HepG2 (cell line): ENCODE measurements around the gene MAD2L2. TPM values are rescaled to one million over a fixed set of nuclear protein-coding genes. Genes with fewer than 3 reads are reported as not detected.
A peak's percentile ranks its signal among the peaks of the same experiment; 100 is the strongest.

Experiments
- ASH2L ChIP-seq: fragments of 300-600, 200-600 bp; sonication (generic); IDR thresholded peaks from 2 replicates; pipeline ENCODE4 v1.7.0; 2017; ENCODE audit warnings: low read depth, mild to moderate bottlenecking, moderate library complexity, mixed read lengths, low read length; ENCODE audit not compliant: insufficient read length
- FOXA1 ChIP-seq, 2 experiments: fragments of 450-650 bp in 1 of 2; sonication (generic) in 1 of 2; formaldehyde crosslinking in 1 of 2; IDR thresholded peaks; 2 replicates each; pipeline versions ENCODE4 v1.4.0 to v1.6.1; 2016 to 2020; ENCODE audit warnings: missing genetic modification reagents in 1 of 2
- HOXA3 ChIP-seq: sonication (generic); formaldehyde crosslinking; IDR thresholded peaks from 2 replicates; pipeline ENCODE4 v1.5.0; 2020; ENCODE audit warnings: missing genetic modification reagents
- IRX3 ChIP-seq: sonication (generic); formaldehyde crosslinking; IDR thresholded peaks from 2 replicates; pipeline ENCODE4 v1.8.1; 2023; ENCODE audit warnings: mild to moderate bottlenecking, low read depth, missing genetic modification reagents, borderline replicate concordance
- MTA1 ChIP-seq: sonication (generic); formaldehyde crosslinking; IDR thresholded peaks from 2 replicates; pipeline ENCODE4 v1.4.0; 2020; ENCODE audit warnings: missing genetic modification reagents, mild to moderate bottlenecking, borderline replicate concordance
- RBM39 ChIP-seq: fragments of 200-400 bp; formaldehyde crosslinking; IDR thresholded peaks from one replicate; pipeline ENCODE4 v1.6.1; 2018; ENCODE audit warnings: antibody characterized with exemption, mild to moderate bottlenecking, low read depth, low read length; ENCODE audit not compliant: poor library complexity, severe bottlenecking
- RXRB ChIP-seq: IDR thresholded peaks from 2 replicates; pipeline ENCODE4 v1.6.1; 2016; ENCODE audit warnings: borderline replicate concordance, missing genetic modification reagents, missing compliant biosample characterization
- SOX13 ChIP-seq, 3 experiments: fragments of 450-650 bp in 1 of 3; sonication (generic) in 1 of 3; formaldehyde crosslinking in 1 of 3; IDR thresholded peaks in 2 of 3; conservative IDR thresholded peaks in 1 of 3; 2 replicates each; pipeline versions ENCODE4 v1.5.0 to v1.6.1; 2016 to 2020; ENCODE audit warnings: antibody characterized with exemption in 1 of 3, mild to moderate bottlenecking in 1 of 3, missing compliant biosample characterization in 1 of 3, missing genetic modification reagents in 1 of 3, moderate library complexity in 1 of 3
- SOX5 ChIP-seq: IDR thresholded peaks from 2 replicates; pipeline ENCODE4 v1.6.1; 2016; ENCODE audit warnings: borderline replicate concordance
- YEATS4 ChIP-seq: sonication (generic); formaldehyde crosslinking; IDR thresholded peaks from 2 replicates; pipeline ENCODE4 v1.4.0; 2020; ENCODE audit warnings: missing genetic modification reagents, borderline replicate concordance
- ZFAT ChIP-seq: sonication (generic); formaldehyde crosslinking; conservative IDR thresholded peaks from 2 replicates; pipeline ENCODE4 v1.8.1; 2023; ENCODE audit warnings: missing genetic modification reagents, inconsistent platforms
- ZFY ChIP-seq: sonication (generic); formaldehyde crosslinking; IDR thresholded peaks from 2 replicates; pipeline ENCODE4 v1.4.0; 2020; ENCODE audit warnings: missing genetic modification reagents
- ZNF225 ChIP-seq: sonication (generic); formaldehyde crosslinking; IDR thresholded peaks from 2 replicates; pipeline ENCODE4 v1.4.0; 2020; ENCODE audit warnings: mild to moderate bottlenecking, missing genetic modification reagents
- ZNF276 ChIP-seq: sonication (generic); formaldehyde crosslinking; IDR thresholded peaks from 2 replicates; pipeline ENCODE4 v1.4.0; 2020; ENCODE audit warnings: mild to moderate bottlenecking, low read depth, missing genetic modification reagents
- ZNF567 ChIP-seq: sonication (generic); formaldehyde crosslinking; IDR thresholded peaks from 2 replicates; pipeline ENCODE4 v1.8.1; 2023; ENCODE audit warnings: mild to moderate bottlenecking, missing genetic modification reagents, borderline replicate concordance
- ZNF609 ChIP-seq: sonication (generic); formaldehyde crosslinking; IDR thresholded peaks from 2 replicates; pipeline ENCODE4 v1.4.0; 2020; ENCODE audit warnings: mild to moderate bottlenecking, missing genetic modification reagents, borderline replicate concordance
- polyA plus RNA-seq, 8 experiments: library from polyadenylated mRNA; depleted of rRNA in 3 of 8; stranded (reverse) in 7 of 8; unstranded in 1 of 8; fragments of >200 nt; fragmentation: Illumina TruSeq in 4 of 8; extraction: Trizol in 4 of 8; gene quantifications; 2 replicates each; pipeline versions ENCODE4 v1.2.1 to v1.2.3, GENCODE V29; 2011 to 2016; ENCODE audit warnings: low read depth in 4 of 8, missing spikeins in 1 of 8, mixed read lengths in 1 of 8; ENCODE audit not compliant: insufficient read depth in 1 of 8
- total RNA-seq, 5 experiments: library from RNA; depleted of rRNA; stranded (reverse); fragments of >200 nt; fragmentation: Illumina TruSeq; extraction: Trizol; gene quantifications; 2 replicates each; pipeline ENCODE4 v1.2.3, GENCODE V29; 2016; ENCODE audit warnings: low read depth in 1 of 5
- TF ChIP-seq, protein P1 (sequence below): sonication (generic); formaldehyde crosslinking; IDR thresholded peaks from 2 replicates; pipeline ENCODE4 v1.5.0; 2020; ENCODE audit warnings: missing genetic modification reagents, mild to moderate bottlenecking, borderline replicate concordance

MAD2L2 gene
- total and polyA plus RNA-seq, 2 of the 13 experiments (the other 11 are each of a cell fraction or from before 2014, with no cell fraction given): 51.8 to 53.8 TPM

GRCh38 chr1:11671544-11672286, 9.2 kb downstream of the MAD2L2 start (continued):
- peak; percentile 76 for TF ChIP-seq ZNF609 (CRISPR knock-in tag)
- TF ChIP-seq, protein P1, sequence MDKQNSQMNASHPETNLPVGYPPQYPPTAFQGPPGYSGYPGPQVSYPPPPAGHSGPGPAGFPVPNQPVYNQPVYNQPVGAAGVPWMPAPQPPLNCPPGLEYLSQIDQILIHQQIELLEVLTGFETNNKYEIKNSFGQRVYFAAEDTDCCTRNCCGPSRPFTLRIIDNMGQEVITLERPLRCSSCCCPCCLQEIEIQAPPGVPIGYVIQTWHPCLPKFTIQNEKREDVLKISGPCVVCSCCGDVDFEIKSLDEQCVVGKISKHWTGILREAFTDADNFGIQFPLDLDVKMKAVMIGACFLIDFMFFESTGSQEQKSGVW (CRISPR knock-in tag): no peak
- no peak for TF ChIP-seq RBM39
- peak; percentile 65; the same call in 1 of the 2 replicates for TF ChIP-seq SOX13 (IDR thresholded peaks at IDR 0.05)
- peak in 1 of 2 experiments; percentile 88; a peak in 2 of 4 replicates for TF ChIP-seq SOX13 (CRISPR knock-in tag; conservative IDR thresholded peaks at IDR 0.05 in 1 of 2, IDR thresholded peaks at IDR 0.05 in 1 of 2)
- peak; percentile 71 for TF ChIP-seq YEATS4 (CRISPR knock-in tag)
- no peak for TF ChIP-seq ZNF225 (CRISPR knock-in tag)
- peak; percentile 34 for TF ChIP-seq ZFY (CRISPR knock-in tag)
- TF ChIP-seq ZNF567 (CRISPR knock-in tag): 0 out of 2 replicates have a peak, but pooled peaks have one; percentile 70
- no peak for TF ChIP-seq FOXA1 (IDR thresholded peaks at IDR 0.05)
- no peak for TF ChIP-seq FOXA1 (CRISPR knock-in tag; IDR thresholded peaks at IDR 0.05)
- peak; percentile 80 for TF ChIP-seq ASH2L
- no peak for TF ChIP-seq IRX3
- TF ChIP-seq RXRB (CRISPR knock-in tag): peak; percentile 59; the same call in 1 of the 2 replicates
- no peak for TF ChIP-seq ZFAT (CRISPR knock-in tag)
- TF ChIP-seq ZNF276 (CRISPR knock-in tag): no peak
- TF ChIP-seq MTA1 (CRISPR knock-in tag): peak; percentile 75
- TF ChIP-seq SOX5 (CRISPR knock-in tag): peak; percentile 87
- peak; percentile 78 for TF ChIP-seq HOXA3 (CRISPR knock-in tag)
